ENCODE measurements around the gene ZNF140.

ZNF140 gene

GRCh38 chr12:133080368-133081158 lies at the start of gene ZNF140:
ZNF140 (plus strand) TSS chr12:133080923; CDS start chr12:133081321, 398 bp downstream.
- DNase-seq = peak; percentile 97

DNA sequence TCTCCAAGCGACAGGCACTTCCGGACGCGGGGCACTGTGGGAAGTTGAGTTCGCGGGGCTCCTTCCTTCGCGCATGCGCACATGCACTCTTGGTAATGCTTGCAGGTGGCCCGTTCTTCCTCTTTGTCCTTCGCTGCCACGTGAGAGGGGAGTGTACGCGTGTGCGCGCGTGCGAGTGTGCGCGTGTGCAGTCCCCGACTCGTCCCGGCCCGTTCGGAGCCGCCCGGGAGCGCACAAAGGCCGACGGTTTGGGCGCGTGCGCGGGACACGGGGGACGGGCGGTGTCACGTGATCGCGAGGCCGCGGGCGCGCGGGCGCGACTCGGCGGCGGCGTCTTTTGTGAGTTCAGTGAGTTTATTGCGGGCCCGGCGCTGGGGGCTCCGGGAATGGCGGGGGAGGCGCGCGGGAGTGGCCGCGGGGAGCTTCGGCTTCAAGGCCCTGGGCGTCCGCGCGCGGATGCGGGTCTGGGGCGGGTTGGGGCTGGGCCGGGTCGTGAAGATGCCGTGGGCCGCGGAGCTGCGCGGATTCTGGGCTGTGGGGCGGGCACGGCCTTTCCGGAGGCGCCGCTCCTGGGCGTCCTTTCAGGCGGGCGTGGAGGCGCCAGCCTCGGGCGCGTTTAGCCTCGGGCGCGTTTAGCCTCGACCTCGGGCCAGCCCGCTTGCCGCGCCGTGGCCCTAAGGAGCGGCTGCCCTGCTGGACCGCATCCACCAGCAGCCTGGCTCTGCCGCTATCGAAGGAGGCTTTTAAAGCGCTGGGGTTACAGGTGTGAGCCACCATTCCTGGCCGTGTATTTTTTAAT lies 43.3 kb upstream of the ZNF140 start, which contains the start of gene ZNF84:
Gene ZNF84 (plus strand): TSS at position 303 of the 799 bp plus-strand sequence. CDS start 3,959 bp downstream, outside the sequence.
- peak; percentile 99 for DNase-seq

- DNase-seq = no peak
Measured at GRCh38 chr12:133038118-133038709, 42.5 kb upstream of the ZNF140 start.

DNA sequence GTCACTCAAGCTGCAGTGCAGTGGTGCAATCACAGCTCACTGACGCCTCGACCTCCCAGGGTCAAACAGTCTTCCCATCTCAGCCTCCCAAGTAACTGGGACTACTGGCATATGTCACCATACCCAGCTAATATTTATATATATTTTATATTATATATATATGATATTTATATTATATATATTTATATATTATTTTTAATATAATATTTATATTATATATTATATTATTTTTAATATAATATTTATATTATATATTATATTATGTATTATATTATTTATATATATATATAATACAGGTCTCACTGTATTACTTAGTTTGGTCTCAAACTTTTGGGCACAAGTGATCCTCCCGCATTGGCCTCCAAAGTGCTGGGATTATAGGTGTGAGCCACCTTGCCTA lies 34.0 kb upstream of the ZNF140 start:
- no peak for DNase-seq

- peak; percentile 5 for DNase-seq
Measured at GRCh38 chr12:133057446-133057845, 23.3 kb upstream of the ZNF140 start.

- peak; percentile 10 for DNase-seq
Measured at GRCh38 chr12:133058203-133059113, 22.3 kb upstream of the ZNF140 start.

GRCh38 chr12:133061954-133062353 lies 18.8 kb upstream of the ZNF140 start:
- no peak for DNase-seq

DNA sequence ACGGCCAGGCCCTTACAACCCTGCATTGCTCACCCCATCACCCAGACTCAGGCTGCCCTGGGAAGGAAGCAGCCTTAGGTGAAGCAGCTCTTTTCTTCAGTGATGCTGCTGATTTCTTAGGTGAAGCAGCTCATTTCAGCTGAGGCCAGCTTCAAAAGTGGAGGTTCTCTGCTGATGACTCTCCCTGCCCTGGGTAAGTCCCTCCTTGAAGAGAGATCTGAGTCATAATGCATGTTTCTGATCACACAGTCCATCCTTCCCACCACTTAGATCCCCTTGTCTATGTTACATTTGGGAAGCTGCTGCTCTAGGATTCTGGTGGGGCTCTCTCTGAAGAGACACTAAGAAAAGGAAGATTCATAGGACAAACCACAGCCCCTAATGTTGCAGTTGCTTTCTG lies 17.2 kb upstream of the ZNF140 start:
- no peak for DNase-seq

DNA sequence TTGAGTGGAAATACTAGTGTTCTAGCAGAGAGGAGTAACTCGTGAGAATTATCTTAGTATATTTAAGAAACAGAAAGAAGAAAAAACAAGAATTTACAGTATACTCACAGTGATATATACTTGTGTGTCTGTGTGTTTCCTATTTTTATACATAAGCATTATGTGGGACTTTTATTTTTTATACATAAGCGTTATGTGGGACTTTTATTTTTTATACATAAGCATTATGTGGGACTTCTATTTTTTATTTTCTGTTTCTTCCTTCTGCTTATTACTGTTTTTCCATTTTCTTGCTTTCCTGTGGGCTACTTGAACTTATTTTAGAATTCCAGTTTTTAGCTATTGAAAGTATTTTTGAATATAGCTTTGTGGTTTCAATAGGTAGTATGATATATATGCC lies 6.9 kb upstream of the ZNF140 start:
- DNase-seq = no peak

DNA sequence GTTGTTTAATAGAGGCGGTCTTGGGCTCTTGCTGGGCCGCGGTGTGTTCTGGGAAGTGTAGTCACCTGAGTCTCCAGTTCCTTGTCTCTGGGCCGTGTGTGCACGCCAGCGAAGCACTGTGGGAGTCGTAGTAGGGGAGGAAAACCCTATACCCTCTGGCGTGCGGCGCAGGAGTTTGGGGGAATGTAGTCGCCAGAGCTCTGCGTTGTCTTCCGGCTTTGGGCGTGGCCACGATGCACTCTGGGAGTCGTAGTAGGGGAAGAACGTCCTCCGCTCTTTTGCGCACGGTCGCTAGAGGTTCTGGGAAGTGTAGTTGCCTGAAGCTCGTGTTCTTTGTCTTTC lies 726 bp upstream of the ZNF140 start:
- DNase-seq = peak; percentile 99

GRCh38 chr12:133081159-133081780 lies 547 bp downstream of the ZNF140 start:
- peak; percentile 1 for DNase-seq

- no peak for DNase-seq
Measured at GRCh38 chr12:133083345-133083744, 2.6 kb downstream of the ZNF140 start.

DNA sequence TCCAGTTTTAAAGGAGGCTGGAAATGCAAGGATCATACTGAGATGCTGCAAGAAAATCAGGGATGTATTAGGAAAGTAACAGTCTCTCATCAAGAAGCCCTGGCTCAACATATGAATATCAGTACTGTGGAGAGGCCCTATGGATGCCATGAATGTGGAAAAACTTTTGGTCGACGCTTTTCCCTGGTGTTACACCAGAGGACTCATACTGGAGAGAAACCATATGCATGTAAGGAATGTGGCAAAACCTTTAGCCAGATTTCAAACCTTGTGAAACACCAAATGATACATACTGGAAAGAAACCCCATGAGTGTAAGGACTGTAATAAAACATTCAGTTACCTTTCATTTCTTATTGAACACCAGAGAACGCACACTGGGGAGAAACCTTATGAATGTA lies 24.9 kb downstream of the ZNF140 start:
- no peak for DNase-seq

DNA sequence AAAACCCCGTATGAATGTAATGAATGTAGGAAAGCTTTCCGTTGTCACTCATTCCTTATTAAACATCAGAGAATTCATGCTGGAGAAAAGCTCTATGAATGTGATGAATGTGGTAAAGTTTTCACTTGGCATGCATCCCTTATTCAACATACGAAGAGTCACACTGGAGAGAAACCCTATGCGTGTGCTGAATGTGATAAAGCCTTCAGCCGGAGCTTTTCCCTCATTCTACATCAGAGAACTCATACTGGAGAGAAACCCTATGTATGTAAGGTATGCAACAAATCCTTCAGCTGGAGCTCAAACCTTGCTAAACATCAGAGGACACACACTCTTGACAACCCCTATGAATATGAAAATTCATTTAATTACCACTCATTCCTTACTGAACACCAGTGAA lies 25.5 kb downstream of the ZNF140 start:
- peak; percentile 21 for DNase-seq

GRCh38 chr12:133107121-133107520 lies 26.4 kb downstream of the ZNF140 start:
- DNase-seq = no peak

GRCh38 chr12:133108150-133108549 lies 27.4 kb downstream of the ZNF140 start:
- no peak for DNase-seq

GRCh38 chr12:133120385-133121191 lies 39.9 kb downstream of the ZNF140 start:
- DNase-seq = peak; percentile 1

DNA sequence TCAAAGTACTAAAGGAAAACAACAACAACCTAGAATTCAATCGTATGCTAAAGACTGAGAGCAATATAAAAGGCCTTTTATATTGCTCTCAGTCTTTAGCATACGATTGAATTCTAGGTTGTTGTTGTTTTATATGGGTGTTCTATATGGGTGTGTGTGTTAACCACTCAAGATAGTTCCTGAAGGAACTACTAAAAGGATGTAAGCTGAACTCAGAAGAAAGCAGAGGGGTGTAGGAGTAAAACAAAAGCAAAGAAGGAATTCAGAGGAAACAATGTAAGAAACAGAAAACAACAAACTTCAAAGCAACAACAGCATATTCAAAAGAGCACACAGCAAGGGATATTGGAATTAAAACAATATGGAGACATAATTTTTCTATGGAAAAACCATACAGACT lies 44.0 kb downstream of the ZNF140 start:
- DNase-seq = no peak

DNA sequence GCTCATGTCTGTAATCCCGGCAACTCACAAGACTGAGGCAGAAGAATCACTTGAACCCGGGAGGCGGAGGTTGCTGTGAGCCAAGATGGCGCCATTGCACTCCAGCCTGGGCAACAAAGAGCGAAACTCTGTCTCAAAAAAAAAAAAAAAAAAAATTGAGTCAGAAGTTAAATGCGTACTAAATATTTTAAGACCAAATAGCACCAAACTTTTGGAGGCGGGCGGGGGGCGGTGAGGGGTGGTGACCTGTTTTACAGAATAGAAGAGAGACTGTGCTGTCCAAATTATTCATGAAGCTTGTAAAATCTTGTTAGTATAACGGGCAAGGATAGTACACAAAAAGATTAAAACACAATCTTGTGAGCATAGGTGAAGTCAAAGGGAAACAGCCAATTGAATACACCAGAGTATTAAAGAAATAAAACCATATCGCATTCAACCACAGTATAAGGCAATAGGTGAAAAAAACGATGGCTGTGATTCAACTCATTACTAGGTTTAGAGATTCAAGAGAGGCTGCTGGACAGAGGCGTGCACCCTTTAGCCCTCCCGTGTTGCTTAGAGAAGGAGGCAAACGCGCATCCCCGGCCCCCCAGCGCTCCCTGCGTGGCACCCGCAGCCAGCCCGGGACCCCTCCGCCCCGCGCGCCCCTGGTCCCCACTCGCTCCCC lies 48.8 kb downstream of the ZNF140 start:
- no peak for DNase-seq

DNA sequence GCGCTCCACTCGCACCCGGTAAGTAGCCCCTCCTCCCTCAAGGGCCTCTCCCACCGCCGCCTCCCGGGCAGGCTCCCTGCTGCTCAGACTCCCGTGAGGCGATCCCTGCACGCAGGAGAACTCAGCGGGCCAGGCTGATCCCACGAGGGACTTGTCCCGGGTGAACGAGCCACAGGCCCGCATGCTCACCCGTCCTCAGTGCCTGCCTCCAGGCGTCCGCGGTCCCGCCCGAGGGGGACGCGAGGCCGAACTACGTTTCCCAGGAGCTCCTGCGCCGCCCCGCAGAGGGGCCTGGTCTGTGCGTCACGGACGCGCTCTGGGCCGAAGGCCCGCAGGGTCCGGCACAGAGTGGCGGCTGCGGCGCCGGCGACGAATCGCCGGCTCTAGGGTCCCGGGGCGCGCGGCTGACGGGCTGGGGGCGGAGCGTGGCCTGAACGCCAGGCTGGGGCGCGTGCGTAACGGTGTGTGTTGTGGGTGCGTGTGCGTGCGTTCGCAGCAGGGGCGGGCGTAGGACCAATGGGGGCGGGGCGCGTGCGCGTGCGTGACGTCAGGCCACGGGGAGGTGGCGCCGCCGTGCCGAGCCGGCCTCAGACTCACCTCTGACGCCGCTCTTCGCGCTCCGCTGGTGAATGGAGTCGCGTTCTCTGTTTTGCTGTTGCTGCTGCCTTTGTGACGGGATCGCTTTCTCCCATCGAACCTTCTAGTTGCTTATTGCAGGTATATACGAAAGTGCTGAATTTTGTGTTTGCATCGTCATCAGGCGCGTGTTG lies 49.5 kb downstream of the ZNF140 start, which contains the start of the genes ZNF10 and ZNF891:
Gene ZNF10 (plus strand): TSS at position 590 of the 770 bp plus-strand sequence. CDS start 13,866 bp downstream, outside the sequence.
Gene ZNF891 (minus strand): TSS at position 237 of the 770 bp plus-strand sequence. CDS start 8,356 bp downstream, outside the sequence.
- peak; percentile 96 for DNase-seq

Measured in fibroblast of skin of right biceps (primary cell).